HG03135 (cell line): Measurements from ENCODE around the gene PLCD3.

Experiments
- ATAC-seq: cut with Tn5 transposase; IDR thresholded peaks from one replicate; pipeline ENCODE4 v1.9.1; 2021; ENCODE audit warnings: mild to moderate bottlenecking, moderate library complexity; ENCODE audit not compliant: unreplicated experiment

PLCD3 gene

GRCh38 chr17:45120558-45120957 lies 11.8 kb downstream of the PLCD3 start:
- no peak for ATAC-seq

- no peak for ATAC-seq
Observed at GRCh38 chr17:45119964-45120363, 12.4 kb downstream of the PLCD3 start.

DNA sequence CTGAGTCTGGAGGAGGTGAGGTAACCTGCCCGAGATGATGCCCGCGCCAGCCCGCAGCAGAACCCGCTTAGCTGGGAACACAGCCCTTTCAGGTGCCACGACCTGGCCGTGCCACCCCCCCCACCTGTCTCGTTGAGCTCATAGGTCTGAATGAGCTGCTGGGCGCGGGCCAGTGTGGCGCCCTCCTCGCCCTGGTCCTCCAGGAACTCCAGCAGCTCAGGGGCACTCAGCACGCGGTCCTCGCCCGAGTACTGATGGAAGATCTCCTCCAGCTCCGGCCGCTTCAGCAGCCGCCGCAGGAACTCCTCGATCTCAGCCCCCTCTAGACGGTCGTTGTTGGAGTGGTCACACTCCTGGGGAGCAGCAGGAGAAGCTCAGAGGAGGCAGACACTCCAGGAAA lies 13.6 kb downstream of the PLCD3 start:
- ATAC-seq: no peak

- ATAC-seq: no peak
Observed at GRCh38 chr17:45117848-45118646, 14.3 kb downstream of the PLCD3 start.

DNA sequence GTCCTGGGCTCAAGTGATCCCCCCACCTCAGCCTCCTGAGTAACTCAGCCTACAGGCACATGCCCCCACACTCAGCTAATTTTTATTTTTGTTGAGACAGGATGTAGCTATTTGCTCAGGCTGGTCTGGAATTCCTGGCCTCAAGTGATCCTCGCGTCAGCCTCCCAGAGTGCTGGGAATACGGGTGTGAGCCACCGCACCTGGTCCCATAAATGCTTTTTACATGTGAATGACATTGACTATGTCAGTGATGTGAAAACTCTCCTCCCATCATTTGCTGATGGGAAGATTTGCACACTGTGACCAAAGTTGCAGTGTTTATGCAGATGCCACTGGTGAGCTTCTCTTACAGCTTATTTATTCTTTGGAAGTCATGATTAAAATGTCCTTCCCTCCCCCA lies 15.0 kb downstream of the PLCD3 start:
- ATAC-seq: no peak

DNA sequence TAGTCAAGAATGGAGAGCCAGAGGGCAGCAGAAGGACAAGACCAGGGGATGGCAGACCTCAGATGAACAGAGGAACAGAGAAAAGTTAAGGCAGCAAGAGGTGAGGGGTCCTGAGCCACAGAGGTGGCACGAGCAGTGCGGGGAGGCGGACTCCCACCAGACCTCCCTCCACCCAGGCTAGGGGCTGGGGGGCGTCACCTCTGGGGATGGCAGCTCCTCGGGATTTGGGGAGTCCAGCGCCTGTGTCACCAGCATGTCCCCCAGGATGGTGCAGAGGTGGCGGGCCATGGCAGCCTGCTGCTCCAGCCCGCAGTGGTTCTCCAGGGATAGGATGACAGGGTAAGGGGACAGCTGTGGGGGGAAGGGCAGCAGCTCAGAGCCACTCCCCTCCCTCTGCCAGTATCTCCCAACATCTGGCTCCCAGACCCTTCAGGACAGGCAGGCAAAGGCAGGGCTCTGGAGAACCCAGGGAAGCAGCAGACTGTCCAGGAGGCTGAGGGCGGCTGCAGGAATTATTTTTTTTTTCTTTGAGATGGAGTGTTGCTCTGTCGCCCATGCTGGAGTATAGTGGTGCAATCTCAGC lies 15.8 kb downstream of the PLCD3 start:
- ATAC-seq: no peak

GRCh38 chr17:45115871-45116270 lies 16.4 kb downstream of the PLCD3 start:
- ATAC-seq: no peak

GRCh38 chr17:45115015-45115625 lies 17.2 kb downstream of the PLCD3 start:
- no peak for ATAC-seq

GRCh38 chr17:45114117-45114932 lies 18.0 kb downstream of the PLCD3 start:
- ATAC-seq: no peak

DNA sequence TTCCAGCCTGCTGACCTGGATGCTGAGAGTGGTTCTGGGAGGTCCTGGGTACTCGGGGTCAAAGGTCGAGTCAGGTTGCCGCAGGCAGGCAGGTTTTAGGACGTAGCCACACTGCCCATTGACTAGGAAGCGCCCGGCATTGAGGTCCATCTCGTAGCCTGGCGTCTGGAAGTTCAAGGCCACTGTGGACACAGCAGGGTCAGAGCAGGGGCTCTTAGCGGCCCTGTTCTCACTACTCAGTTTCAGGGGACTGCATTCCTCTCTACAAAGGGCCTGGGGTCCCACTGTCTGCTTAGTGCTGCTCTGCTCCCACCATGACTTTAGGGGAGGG lies 18.9 kb downstream of the PLCD3 start:
- no peak for ATAC-seq

GRCh38 chr17:45112559-45113423 lies 19.5 kb downstream of the PLCD3 start:
- ATAC-seq: no peak

- ATAC-seq: no peak
Observed at GRCh38 chr17:45111850-45112249, 20.5 kb downstream of the PLCD3 start.

DNA sequence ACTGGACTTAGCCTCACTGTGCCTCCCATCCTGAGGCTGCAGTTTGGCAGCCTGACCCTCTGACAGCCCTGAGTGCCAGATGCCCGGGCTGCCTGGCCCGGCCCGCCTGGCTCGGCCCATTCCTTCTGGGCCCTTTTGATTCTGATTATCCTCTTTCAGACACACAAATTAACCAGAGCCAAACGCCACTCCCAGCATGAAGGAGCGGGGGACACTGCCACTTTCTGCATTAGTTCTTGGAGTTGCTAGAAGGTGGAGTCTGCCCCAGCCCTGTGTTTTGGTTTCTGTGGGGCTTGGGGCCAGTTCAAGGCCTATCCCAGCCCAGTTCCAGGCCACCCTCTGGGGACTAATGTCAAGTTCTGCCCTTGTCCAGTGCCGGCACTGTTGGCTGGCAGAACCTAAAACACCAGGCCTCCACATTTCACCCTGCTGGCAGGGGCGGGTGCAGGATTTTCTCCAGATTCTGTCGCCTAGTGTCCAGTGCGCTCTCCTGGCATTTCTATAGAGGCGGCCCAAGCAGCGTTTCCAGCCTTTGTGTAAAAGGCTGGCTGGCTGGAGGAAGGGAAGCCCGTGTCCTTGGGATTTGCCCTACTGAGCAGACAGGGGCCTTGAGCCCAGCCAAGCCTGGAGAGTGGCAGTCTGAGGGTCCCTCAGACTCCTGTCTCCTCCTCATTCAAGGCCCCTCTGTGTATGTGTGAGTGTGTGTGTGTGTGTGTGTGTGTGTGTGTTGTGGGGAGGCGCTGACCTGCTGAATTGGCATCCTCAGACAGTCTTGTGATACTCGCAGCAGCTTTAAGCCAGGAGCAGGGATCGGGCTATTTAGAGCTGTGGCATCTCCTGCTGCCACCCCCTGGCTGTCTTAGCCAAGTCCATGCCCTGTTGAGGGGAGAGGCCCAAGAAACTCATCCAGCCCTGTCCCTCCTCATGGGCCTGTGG lies 21.4 kb downstream of the PLCD3 start:
- ATAC-seq: no peak

DNA sequence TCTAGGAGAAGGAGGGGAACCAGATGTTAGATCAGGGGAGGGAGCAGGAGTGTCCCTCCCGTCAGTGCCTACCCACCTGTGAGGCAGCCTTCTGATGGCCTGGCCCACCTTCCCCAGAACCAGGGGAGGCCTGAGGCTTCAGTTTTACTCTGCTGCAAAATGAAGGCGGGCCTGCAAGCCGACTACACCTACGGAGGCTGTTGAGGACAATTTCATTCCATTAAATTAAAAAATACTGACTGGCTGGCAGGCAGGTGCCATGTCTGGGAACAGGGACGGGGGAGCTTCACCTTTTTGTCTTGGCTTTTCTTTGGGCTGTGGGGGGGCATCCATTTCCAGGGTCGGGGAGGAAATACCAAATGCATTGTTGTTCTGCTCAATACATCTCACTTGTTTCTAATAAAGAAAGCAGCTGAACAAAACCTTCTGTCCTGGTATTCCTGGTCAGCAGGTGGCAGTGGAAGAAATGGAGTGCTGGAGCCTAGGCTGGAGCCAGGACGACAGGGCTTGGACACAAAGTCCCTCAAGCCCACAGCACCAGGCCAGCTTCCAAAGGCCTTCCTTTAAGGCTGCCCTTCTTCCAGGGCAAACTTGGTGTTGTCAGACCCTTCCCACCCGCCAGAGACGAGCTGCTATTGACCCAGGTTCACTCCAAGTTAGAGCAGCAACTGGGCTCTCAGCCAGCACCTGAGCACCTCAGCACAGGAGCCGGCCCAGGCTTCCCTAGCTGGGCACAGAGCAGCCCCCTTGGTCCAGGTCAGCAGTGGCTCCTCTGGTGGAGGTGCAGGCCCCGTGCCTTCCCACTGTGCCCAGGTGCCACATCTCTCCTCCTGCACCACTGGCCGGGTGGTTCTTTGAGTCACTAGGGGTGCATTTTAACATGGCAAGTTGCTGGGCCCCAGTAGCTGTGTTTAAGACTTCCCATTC lies 23.5 kb downstream of the PLCD3 start:
- no peak for ATAC-seq

DNA sequence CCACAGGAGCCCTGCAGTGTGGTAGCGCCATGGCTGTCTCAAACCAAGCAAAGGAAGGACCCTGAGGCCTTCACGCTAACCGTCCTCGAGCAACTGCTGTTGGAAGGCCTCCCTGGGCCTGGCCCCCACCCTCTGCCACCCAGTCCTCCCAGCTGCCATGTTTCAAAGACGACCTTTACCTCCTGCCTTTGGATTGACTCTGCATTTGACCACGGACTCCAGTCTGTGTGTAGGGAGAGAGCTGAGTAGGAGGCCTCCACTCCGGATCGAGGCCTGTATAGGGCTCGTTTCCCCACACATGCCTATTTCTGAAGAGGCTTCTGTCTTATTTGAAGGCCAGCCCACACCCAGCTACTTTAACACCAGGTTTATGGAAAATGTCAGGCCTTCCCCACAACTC lies 24.3 kb downstream of the PLCD3 start:
- no peak for ATAC-seq

DNA sequence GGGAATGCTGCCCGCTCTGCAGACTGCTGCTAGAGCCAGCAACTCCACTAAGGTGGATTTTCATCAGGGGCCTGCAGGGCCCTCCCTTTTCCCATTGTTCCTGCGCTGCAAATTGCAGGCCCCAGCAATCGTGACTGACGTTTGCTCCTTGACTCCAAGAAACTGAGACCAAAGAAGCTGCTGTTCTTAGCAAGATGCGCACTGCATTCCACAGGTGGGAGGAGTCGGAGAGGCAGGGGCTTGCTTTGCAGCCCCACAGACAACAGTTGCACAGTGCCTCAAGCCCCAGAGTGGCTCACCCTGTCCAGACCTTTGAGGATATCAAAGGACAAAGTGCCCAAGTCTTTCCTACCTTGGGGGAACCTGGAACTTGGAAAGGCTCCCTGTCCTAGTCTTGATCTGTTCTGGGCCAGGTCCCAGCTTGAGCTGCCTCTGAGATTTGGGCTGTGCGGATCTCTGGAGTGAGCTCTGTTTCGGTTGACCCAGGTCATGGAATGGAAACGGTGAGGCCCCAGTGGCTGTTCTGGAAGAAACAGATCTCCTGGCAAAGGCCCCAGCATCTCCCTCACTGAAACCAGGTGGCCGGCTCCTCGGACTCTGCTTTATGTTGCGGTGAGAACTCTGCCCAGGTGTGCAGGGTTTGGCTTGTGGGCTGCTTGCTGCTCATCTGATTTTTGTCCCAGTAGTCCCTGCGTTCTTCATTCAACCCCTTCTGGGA lies 24.9 kb downstream of the PLCD3 start:
- ATAC-seq: no peak

- ATAC-seq: no peak
Observed at GRCh38 chr17:45106582-45106981, 25.7 kb downstream of the PLCD3 start.

DNA sequence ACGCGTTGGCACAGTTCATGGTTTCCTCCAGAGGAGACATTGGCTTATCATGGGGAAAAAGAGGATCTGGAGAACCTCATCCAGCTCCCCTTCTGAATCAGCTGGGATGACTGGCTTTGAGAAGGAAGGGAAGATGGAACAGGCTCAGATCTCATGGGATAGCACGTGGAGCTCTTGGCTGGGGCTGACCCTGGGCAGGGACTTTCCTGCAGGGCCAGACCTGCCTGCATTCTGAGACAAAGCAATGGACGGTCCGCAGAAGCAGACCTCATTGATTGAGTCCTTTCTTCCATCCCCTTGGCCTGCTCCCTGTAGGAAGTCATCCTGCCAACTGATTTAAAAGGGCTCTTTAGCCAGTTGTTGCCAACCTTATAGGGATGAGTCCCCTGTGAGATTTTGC lies 26.2 kb downstream of the PLCD3 start:
- no peak for ATAC-seq
